MM.1S (cell line): ENCODE results near the gene ARAP2.

Source experiments
- DNase-seq: peaks from one replicate; pipeline ENCODE4 v3.0.0-alpha.2; 2015
- H2AFZ ChIP-seq: fragments of 300-600 bp; sonication (generic); 2 replicates; pipeline ENCODE4 v1.6.0; 2016; ENCODE audit warnings: antibody characterized with exemption, low read length
- H3F3A ChIP-seq: fragments of 300-600 bp; sonication (generic); 2 replicates; pipeline ENCODE4 v1.6.1; 2016; ENCODE audit warnings: mild to moderate bottlenecking, antibody characterized with exemption, low read length, moderate library complexity, mixed read lengths; ENCODE audit not compliant: insufficient read depth
- H3K27ac ChIP-seq: fragments of 300-600 bp; sonication (generic); 2 replicates; pipeline ENCODE4 v1.5.1; 2016; ENCODE audit warnings: mild to moderate bottlenecking, low read length
- H3K27me3 ChIP-seq: fragments of 300-600 bp; sonication (generic); replicated peaks from 2 replicates; pipeline ENCODE4 v1.6.0; 2016; ENCODE audit warnings: low read length; ENCODE audit not compliant: insufficient read depth
- H3K36me3 ChIP-seq: fragments of 300-600 bp; sonication (generic); replicated peaks from 2 replicates; pipeline ENCODE4 v1.6.1; 2016; ENCODE audit warnings: mild to moderate bottlenecking, low read length, mixed read lengths; ENCODE audit not compliant: insufficient read depth
- H3K4me1 ChIP-seq: fragments of 300-600 bp; sonication (generic); 2 replicates; pipeline ENCODE4 v1.6.1; 2016; ENCODE audit warnings: low read length, mixed read lengths
- H3K4me2 ChIP-seq: fragments of 300-600 bp; sonication (generic); 2 replicates; pipeline ENCODE4 v1.6.0; 2016; ENCODE audit warnings: low read depth, low read length
- H3K4me3 ChIP-seq: fragments of 300-600 bp; sonication (generic); 2 replicates; pipeline ENCODE4 v1.5.1; 2016; ENCODE audit warnings: low read length, mixed read lengths
- H3K79me2 ChIP-seq: fragments of 300-600 bp; sonication (generic); 2 replicates; pipeline ENCODE4 v1.6.1; 2016; ENCODE audit warnings: mixed run types, low read length, mixed read lengths
- H3K9ac ChIP-seq: fragments of 300-600 bp; sonication (generic); 2 replicates; pipeline ENCODE4 v1.6.1; 2016; ENCODE audit warnings: low read length, mixed read lengths
- H3K9me2 ChIP-seq: fragments of 300-600 bp; sonication (generic); replicated peaks from 2 replicates; pipeline ENCODE4 v1.6.1; 2016; ENCODE audit warnings: mild to moderate bottlenecking, low read length, mixed read lengths; ENCODE audit not compliant: insufficient read depth
- H3K9me3 ChIP-seq: fragments of 300-600 bp; sonication (generic); replicated peaks from 2 replicates; pipeline ENCODE4 v1.6.1; 2016; ENCODE audit warnings: mild to moderate bottlenecking, low read length, mixed read lengths; ENCODE audit not compliant: insufficient read depth
- H4K20me1 ChIP-seq: fragments of 300-600 bp; sonication (generic); 2 replicates; pipeline ENCODE4 v1.6.1; 2016; ENCODE audit warnings: mild to moderate bottlenecking, low read length, moderate library complexity, mixed read lengths; ENCODE audit not compliant: insufficient read depth
- EZH2 ChIP-seq: fragments of 300-600 bp; sonication (generic); optimal IDR thresholded peaks from 2 replicates; pipeline ENCODE3; 2017; ENCODE audit warnings: low read depth, mild to moderate bottlenecking, antibody characterized with exemption, low read length, mixed read lengths
- EZH2phosphoT487 ChIP-seq: fragments of 300-600 bp; sonication (generic); IDR thresholded peaks from 2 replicates; pipeline ENCODE4 v1.6.1; 2018; ENCODE audit warnings: antibody characterized with exemption, low read length
- TF ChIP-seq, protein P1 (sequence below): fragments of 300-600 bp; sonication (generic); IDR thresholded peaks from 2 replicates; pipeline ENCODE4 v1.5.1; 2016; ENCODE audit warnings: antibody characterized with exemption, low read length, mixed read lengths

Gene ARAP2

DNA sequence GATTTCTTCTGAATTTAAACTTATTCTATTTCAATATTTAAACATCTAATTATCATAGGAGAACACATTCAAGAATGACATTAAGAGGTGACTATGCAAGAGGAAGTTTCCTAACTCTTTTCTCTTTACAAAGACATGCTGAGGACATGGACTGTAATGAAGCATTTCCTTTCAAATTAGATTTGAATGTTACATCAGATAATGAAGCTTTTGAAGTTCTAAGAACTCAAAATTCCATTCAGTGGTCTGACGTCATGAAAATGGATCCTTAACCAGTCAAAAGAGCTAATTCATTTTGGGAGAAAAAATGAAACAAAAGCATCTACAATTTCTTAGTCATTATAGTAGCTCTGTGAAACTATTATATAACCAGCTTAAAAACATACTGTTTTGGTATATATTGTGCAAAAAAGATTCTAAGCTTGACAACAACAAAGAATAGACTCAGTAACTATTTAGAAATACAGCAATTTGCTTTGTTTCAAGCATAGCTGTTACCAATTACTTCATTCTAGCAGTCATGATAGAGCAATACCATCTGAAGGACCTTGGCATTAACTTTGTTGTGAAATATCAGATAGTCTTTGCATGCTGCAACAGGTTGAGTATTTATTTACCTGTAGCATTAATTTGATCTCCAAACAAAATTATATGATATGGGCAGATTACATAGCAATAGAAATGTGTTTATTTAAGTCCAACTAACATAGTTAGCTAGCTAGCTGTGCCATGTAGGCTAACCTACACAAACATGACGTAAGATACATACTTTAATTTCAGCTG, 23.4 kb upstream of the ARAP2 start:
- Histone ChIP-seq H3K4me1 (no peaks in the 10 kb centered on the region), H3K36me3 (no peaks in the 10 kb centered on the region), H3F3A (no peaks in the 10 kb centered on the region), H2AFZ (no peak overlapping the region), H3K79me2 (no peaks in the 10 kb centered on the region), H3K9me3 (no peaks in the 10 kb centered on the region), H3K9ac (no peak overlapping the region), H3K27me3 (no peaks in the 10 kb centered on the region), H3K9me2 (no peaks in the 10 kb centered on the region), H4K20me1 (no peaks in the 10 kb centered on the region), H3K4me3 (no peak overlapping the region), H3K27ac (no peak overlapping the region), H3K4me2 (no peak overlapping the region)
- DNase-seq = no peak
- no peak for TF ChIP-seq EZH2
- no peak for TF ChIP-seq EZH2phosphoT487
- TF ChIP-seq, protein P1, sequence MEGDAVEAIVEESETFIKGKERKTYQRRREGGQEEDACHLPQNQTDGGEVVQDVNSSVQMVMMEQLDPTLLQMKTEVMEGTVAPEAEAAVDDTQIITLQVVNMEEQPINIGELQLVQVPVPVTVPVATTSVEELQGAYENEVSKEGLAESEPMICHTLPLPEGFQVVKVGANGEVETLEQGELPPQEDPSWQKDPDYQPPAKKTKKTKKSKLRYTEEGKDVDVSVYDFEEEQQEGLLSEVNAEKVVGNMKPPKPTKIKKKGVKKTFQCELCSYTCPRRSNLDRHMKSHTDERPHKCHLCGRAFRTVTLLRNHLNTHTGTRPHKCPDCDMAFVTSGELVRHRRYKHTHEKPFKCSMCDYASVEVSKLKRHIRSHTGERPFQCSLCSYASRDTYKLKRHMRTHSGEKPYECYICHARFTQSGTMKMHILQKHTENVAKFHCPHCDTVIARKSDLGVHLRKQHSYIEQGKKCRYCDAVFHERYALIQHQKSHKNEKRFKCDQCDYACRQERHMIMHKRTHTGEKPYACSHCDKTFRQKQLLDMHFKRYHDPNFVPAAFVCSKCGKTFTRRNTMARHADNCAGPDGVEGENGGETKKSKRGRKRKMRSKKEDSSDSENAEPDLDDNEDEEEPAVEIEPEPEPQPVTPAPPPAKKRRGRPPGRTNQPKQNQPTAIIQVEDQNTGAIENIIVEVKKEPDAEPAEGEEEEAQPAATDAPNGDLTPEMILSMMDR = no peak

DNA sequence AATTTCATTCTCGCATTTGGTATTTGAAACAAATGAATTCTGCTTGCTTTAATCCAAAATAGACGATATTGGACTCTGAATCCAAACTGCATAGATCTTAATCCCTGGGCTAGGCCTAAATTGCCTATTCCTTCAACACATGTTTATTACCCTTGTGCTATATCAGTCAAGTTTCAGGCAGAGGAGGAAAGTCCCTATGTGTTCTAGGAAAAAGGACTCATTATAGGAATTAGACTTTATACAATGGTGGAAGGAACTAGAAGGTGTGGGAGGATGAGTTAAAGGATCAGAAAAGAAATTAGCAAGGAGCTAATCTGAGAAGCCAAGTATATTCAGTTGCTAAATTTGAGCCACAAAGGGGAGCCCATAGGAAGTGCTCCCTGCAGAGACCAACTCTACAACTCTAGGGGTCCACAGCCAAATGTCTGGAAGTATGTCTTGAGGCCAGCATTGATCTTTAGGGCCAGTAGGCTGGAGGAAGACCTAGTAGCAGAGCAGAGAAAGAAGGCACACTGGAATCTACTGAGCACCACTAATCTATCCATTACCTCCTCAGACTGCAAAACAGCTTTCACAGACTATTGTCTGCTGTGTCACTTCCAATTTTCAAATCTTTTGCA, 20.0 kb upstream of the ARAP2 start:
- Histone ChIP-seq H3K4me2 (no peak overlapping the region), H3K27me3 (no peaks in the 10 kb centered on the region), H3K4me1 (no peaks in the 10 kb centered on the region), H2AFZ (no peak overlapping the region), H3K79me2 (no peaks in the 10 kb centered on the region), H3K27ac (no peak overlapping the region), H4K20me1 (no peaks in the 10 kb centered on the region), H3K4me3 (no peak overlapping the region), H3K9me3 (no peaks in the 10 kb centered on the region), H3K36me3 (no peaks in the 10 kb centered on the region), H3K9ac (no peak overlapping the region), H3K9me2 (no peaks in the 10 kb centered on the region), H3F3A (no peaks in the 10 kb centered on the region)
- no peak for DNase-seq
- TF ChIP-seq EZH2phosphoT487 = no peak
- TF ChIP-seq EZH2 = no peak
- TF ChIP-seq, protein P1 = no peak

DNA sequence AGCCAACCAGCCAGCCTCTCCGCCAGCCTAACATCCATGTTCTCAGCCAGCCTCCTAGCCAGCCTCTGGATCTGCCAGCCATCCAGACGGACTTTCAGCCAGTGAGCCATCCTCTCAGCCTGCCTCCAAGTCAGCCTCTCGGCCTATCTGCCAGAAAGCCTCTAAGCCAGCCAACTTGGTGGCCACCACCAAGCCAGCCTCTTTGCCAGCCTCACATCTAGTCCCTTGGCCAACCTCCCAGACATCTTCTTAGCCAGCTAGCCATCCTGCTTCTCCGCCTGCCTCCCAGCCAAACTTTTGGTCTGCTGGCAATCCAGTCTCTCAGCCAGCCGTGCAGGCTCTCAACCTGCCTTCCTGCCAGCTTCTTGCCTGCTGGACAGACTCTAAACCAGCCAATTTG, 16.4 kb upstream of the ARAP2 start:
- H2AFZ ChIP-seq = no peak overlapping the region
- DNase-seq = no peak
- no peaks in the 10 kb centered on the region for H3K27me3 ChIP-seq
- TF ChIP-seq EZH2 = no peak
- TF ChIP-seq, protein P1 = no peak
- no peak for TF ChIP-seq EZH2phosphoT487
- no peak overlapping the region for H3K4me3 ChIP-seq
- no peak overlapping the region for H3K27ac ChIP-seq
- no peaks in the 10 kb centered on the region for H3K36me3 ChIP-seq
- no peaks in the 10 kb centered on the region for H3K4me1 ChIP-seq
- H3K4me2 ChIP-seq = no peak overlapping the region
- H3K9ac ChIP-seq = no peak overlapping the region
- no peaks in the 10 kb centered on the region for H3F3A ChIP-seq
- H3K9me3 ChIP-seq = no peaks in the 10 kb centered on the region
- no peaks in the 10 kb centered on the region for H3K79me2 ChIP-seq
- H3K9me2 ChIP-seq = no peaks in the 10 kb centered on the region
- no peaks in the 10 kb centered on the region for H4K20me1 ChIP-seq
